Endothelial cell of umbilical vein (primary cell): Measurements from ENCODE around the gene ASXL2.

Experiments
- EZH2 ChIP-seq: IDR thresholded peaks from 2 replicates; pipeline ENCODE4 v1.6.1; 2012; ENCODE audit warnings: borderline replicate concordance, low read depth, mild to moderate bottlenecking, moderate library complexity, low read length, inconsistent platforms; ENCODE audit not compliant: severe bottlenecking
- MYC ChIP-seq: IDR thresholded peaks from one replicate; pipeline ENCODE4 v1.6.1; 2011; ENCODE audit warnings: mild to moderate bottlenecking, low read depth, low read length
- POLR2A ChIP-seq: IDR thresholded peaks from 2 replicates; pipeline ENCODE4 v1.6.1; 2012; ENCODE audit warnings: low read depth, mild to moderate bottlenecking, control low read depth, low read length
- TF ChIP-seq, protein P1 (sequence below), 2 donors: IDR thresholded peaks; 1 replicate in 1 of 2; 2 replicates in 1 of 2; pipeline ENCODE4 v1.5.1; 2011; ENCODE audit warnings: low read length in 2 of 2, mild to moderate bottlenecking in 2 of 2, moderate library complexity in 2 of 2, control low read depth in 1 of 2, inconsistent platforms in 1 of 2, low read depth in 1 of 2; ENCODE audit not compliant: insufficient read depth in 1 of 2; ENCODE audit errors: extremely low read depth in 1 of 2
- TF ChIP-seq, protein P2 (sequence below): IDR thresholded peaks from 2 replicates; pipeline ENCODE4 v1.6.1; 2011; ENCODE audit not compliant: insufficient read depth, insufficient read length

DNA sequence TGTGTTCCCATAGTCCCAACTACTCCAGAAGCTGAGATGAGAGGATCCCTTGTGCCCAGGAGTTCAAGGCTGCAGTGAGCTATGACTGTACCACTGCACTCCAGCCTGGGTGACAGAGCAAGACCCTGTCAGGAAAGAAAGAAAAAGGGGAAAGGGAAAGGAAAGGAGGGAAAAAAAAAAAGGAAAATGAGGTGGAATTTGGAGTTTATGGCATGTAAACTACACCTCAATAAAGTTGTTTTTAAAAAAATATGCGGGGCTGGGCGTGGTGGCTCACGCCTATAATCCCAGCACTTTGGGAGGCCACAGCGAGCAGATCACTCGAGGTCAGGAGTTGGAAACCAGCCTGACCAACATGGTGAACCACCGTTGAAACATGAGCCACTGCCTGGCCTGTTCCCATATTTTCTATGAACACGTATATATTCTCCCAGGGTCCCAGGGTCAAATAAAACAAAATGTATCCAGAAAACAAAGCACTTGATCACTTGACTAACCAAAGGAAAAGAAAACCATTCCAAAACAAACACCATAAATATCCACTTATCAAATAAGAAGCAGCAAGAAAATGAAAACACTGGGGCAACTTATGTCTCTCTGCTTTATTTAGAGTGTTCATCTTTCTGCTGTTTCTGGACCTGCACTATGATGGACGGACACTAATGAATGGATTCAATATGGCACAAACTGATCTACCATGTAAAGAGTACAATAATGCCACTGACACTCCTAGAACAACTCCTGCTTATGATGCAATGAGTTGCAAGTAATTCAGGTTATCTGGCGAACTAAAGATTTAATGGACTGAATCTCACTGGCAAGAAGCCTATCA is 56.8 kb downstream of the ASXL2 start:
- TF ChIP-seq, protein P1, sequence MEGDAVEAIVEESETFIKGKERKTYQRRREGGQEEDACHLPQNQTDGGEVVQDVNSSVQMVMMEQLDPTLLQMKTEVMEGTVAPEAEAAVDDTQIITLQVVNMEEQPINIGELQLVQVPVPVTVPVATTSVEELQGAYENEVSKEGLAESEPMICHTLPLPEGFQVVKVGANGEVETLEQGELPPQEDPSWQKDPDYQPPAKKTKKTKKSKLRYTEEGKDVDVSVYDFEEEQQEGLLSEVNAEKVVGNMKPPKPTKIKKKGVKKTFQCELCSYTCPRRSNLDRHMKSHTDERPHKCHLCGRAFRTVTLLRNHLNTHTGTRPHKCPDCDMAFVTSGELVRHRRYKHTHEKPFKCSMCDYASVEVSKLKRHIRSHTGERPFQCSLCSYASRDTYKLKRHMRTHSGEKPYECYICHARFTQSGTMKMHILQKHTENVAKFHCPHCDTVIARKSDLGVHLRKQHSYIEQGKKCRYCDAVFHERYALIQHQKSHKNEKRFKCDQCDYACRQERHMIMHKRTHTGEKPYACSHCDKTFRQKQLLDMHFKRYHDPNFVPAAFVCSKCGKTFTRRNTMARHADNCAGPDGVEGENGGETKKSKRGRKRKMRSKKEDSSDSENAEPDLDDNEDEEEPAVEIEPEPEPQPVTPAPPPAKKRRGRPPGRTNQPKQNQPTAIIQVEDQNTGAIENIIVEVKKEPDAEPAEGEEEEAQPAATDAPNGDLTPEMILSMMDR (IDR thresholded peaks at IDR 0.05; ENCODE audit: extremely low read depth in 1 of 2, insufficient read depth in 1 of 2, low read depth in 1 of 2, low read length in 2 of 2) = no peak
- no peak for TF ChIP-seq MYC
- TF ChIP-seq POLR2A = no peak
- no peak for TF ChIP-seq EZH2
- TF ChIP-seq, protein P2, sequence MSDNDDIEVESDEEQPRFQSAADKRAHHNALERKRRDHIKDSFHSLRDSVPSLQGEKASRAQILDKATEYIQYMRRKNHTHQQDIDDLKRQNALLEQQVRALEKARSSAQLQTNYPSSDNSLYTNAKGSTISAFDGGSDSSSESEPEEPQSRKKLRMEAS = no peak
